HCT116 (cell line): ENCODE data around the gene TCP10L.
"Not testable (repeated sequence)": the region's sequence is repeated elsewhere in the genome, so short reads cannot be mapped to it uniquely, and the experiment has no call there.

ENCODE experiments used
- POLR2AphosphoS5 ChIP-seq: IDR thresholded peaks from 2 replicates; pipeline ENCODE4 v1.6.1; 2011; ENCODE audit warnings: mild to moderate bottlenecking, low read depth, low read length, moderate library complexity
- TF ChIP-seq, protein P1 (sequence below), 3 experiments: fragments of 200-600 bp in 1 of 3; sonication (generic) in 1 of 3; IDR thresholded peaks in 2 of 3; conservative IDR thresholded peaks in 1 of 3; 2 replicates each; pipeline ENCODE4 v1.5.1; 2012 to 2017; ENCODE audit warnings: low read depth in 2 of 3, low read length in 2 of 3, antibody characterized with exemption in 1 of 3, borderline replicate concordance in 1 of 3, control low read depth in 1 of 3, mild to moderate bottlenecking in 1 of 3, mixed read lengths in 1 of 3, mixed run types in 1 of 3, moderate library complexity in 1 of 3; ENCODE audit not compliant: insufficient read depth in 1 of 3
- TF ChIP-seq, protein P2 (sequence below): IDR thresholded peaks from 2 replicates; pipeline ENCODE4 v1.6.1; 2012

DNA sequence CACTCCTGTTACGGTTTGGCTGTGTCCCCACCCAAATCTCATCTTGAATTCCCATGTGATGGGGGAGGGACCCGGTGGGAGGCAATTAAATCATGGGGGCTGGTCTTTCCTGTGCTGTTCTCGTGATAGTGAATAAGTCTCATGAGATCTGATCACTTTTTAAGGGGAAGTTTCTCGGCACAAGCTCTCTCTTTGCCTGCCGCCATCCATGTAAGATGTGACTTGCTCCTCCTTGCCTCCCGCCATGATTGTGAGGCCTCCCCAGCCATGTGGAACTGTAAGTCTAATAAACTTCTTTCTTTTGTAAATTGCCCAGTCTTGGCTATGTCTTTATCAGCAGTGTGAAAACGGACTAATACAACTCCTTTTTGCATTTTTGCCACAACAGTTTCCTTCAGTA lies 54.5 kb downstream of the TCP10L start:
- TF ChIP-seq, protein P1, sequence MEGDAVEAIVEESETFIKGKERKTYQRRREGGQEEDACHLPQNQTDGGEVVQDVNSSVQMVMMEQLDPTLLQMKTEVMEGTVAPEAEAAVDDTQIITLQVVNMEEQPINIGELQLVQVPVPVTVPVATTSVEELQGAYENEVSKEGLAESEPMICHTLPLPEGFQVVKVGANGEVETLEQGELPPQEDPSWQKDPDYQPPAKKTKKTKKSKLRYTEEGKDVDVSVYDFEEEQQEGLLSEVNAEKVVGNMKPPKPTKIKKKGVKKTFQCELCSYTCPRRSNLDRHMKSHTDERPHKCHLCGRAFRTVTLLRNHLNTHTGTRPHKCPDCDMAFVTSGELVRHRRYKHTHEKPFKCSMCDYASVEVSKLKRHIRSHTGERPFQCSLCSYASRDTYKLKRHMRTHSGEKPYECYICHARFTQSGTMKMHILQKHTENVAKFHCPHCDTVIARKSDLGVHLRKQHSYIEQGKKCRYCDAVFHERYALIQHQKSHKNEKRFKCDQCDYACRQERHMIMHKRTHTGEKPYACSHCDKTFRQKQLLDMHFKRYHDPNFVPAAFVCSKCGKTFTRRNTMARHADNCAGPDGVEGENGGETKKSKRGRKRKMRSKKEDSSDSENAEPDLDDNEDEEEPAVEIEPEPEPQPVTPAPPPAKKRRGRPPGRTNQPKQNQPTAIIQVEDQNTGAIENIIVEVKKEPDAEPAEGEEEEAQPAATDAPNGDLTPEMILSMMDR (IDR thresholded peaks at IDR 0.05 in 2 of 3, conservative IDR thresholded peaks at IDR 0.05 in 1 of 3; ENCODE audit: borderline replicate concordance in 1 of 3, insufficient read depth in 1 of 3, low read depth in 2 of 3, low read length in 2 of 3), result not testable (repeated sequence)
- TF ChIP-seq POLR2AphosphoS5, result not testable (repeated sequence)
- TF ChIP-seq, protein P2, sequence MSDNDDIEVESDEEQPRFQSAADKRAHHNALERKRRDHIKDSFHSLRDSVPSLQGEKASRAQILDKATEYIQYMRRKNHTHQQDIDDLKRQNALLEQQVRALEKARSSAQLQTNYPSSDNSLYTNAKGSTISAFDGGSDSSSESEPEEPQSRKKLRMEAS, result not testable (repeated sequence)
